Measurements from ENCODE around the gene NRN1L. TPM values are rescaled to one million over a fixed set of nuclear protein-coding genes. Genes with fewer than 3 reads are reported as not detected.

Gene NRN1L
- total and polyA plus RNA-seq, 2 of the 4 experiments (the other 2 are of a cell fraction): 0.27 TPM; not detected in 1

DNA sequence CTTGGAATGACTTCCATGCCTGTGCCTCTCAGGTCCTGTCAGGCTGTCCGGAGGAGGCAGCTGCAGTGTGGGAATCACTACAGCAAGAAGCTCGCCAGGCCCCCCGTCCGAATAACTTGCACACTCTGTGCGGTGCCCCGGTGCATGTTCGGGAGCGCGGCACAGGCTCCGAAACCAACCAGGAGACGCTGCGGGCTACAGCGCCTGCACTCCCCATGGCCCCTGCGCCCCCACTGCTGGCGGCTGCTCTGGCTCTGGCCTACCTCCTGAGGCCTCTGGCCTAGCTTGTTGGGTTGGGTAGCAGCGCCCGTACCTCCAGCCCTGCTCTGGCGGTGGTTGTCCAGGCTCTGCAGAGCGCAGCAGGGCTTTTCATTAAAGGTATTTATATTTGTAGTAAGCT, 1.3 kb downstream of the NRN1L start:
- Histone ChIP-seq H3K9me1 (ENCODE audit: insufficient read depth, low read length) (no peaks in the 10 kb centered on the region), H3K27me3 (ENCODE audit: control insufficient read depth, insufficient read depth, low read length) (no peaks in the 10 kb centered on the region), H2BK15ac (ENCODE audit: low read depth, low read length) (no peak overlapping the region), H4K8ac (ENCODE audit: low read depth in 2 of 2, low read length in 2 of 2) (no peak overlapping the region), H3K14ac (replicated peaks; ENCODE audit: low read depth, low read length) (no peak overlapping the region), H2AFZ (replicated peaks; ENCODE audit: low read length, poor library complexity) (no peak overlapping the region), H3K36me3 (ENCODE audit: control insufficient read depth, insufficient read depth, low read length) (peaks cover 34% of the 10 kb centered on the region), H3K9me3 (ENCODE audit: control insufficient read depth, insufficient read depth, low read length) (no peaks in the 10 kb centered on the region), H4K5ac (ENCODE audit: low read depth, low read length) (no peak overlapping the region), H3K23ac (ENCODE audit: low read depth, low read length) (no peak overlapping the region), H3K18ac (ENCODE audit: low read depth, low read length) (no peak overlapping the region), H3K27ac (ENCODE audit: insufficient read depth, low read length) (no peak overlapping the region), H2AK5ac (ENCODE audit: low read depth, low read length) (no peak overlapping the region), H3K4me3 (ENCODE audit: insufficient read depth, low read depth, low read length) (no peak overlapping the region), H4K91ac (ENCODE audit: insufficient read depth, low read depth, low read length) (no peak overlapping the region), H4K20me1 (ENCODE audit: insufficient read depth, low read length) (peaks cover 32% of the 10 kb centered on the region), H2AK9ac (replicated peaks; ENCODE audit: low read depth, low read length, poor library complexity) (no peak overlapping the region), H3K9ac (ENCODE audit: low read depth, low read length) (no peak overlapping the region), H3K4me1 (ENCODE audit: control insufficient read depth, insufficient read depth, low read length) (peaks cover 4% of the 10 kb centered on the region; the same call in 1 of the 2 replicates), H3K4me2 (ENCODE audit: low read depth, low read length) (no peak overlapping the region), H3K79me1 (ENCODE audit: low read depth in 1 of 2, low read length in 2 of 2) (peaks cover 0 to 5% of the 10 kb centered on the region in 2 experiments; a peak in 2 of 4 replicates), H2BK120ac (ENCODE audit: low read depth, low read length) (no peak overlapping the region), H3K56ac (ENCODE audit: extremely low read depth, insufficient read depth, low read length) (no peak overlapping the region), H2BK5ac (ENCODE audit: low read depth, low read length, poor library complexity, severe bottlenecking) (no peak overlapping the region), H3K4ac (ENCODE audit: low read depth, low read length) (no peak overlapping the region), H2BK20ac (ENCODE audit: low read depth, low read length) (no peak overlapping the region)
- 92% methylated on average over 11 of the region's 19 CpGs; no CpG with 5 or more reads in 1 of the 2 experiments for WGBS, 2 experiments (ENCODE audit: extremely low coverage in 2 of 2, insufficient read length in 1 of 2)
- BruUV-seq (replicated peaks): no TSS peak
- CTCF ChIA-PET: interaction anchor here (1.3 kb wide), 1 partner anchor 69 kb away, joined by 3 read pairs; no protein-coding TSS in a partner anchor
- dilution Hi-C loops (cut with HindIII; ENCODE audit: low sequenced_read_pairs, unreplicated experiment): no loop called here
- intact Hi-C loops (cut with micrococcal nuclease): no loop called here
- DNase-seq: no peak
- POLR2A ChIA-PET (ENCODE audit: unreplicated experiment): no interaction called here
- TF ChIP-seq, protein P1, sequence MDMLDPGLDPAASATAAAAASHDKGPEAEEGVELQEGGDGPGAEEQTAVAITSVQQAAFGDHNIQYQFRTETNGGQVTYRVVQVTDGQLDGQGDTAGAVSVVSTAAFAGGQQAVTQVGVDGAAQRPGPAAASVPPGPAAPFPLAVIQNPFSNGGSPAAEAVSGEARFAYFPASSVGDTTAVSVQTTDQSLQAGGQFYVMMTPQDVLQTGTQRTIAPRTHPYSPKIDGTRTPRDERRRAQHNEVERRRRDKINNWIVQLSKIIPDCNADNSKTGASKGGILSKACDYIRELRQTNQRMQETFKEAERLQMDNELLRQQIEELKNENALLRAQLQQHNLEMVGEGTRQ (IDR thresholded peaks at IDR 0.05; ENCODE audit: low read depth, low read length): no peak
- TF ChIP-seq, protein P2, sequence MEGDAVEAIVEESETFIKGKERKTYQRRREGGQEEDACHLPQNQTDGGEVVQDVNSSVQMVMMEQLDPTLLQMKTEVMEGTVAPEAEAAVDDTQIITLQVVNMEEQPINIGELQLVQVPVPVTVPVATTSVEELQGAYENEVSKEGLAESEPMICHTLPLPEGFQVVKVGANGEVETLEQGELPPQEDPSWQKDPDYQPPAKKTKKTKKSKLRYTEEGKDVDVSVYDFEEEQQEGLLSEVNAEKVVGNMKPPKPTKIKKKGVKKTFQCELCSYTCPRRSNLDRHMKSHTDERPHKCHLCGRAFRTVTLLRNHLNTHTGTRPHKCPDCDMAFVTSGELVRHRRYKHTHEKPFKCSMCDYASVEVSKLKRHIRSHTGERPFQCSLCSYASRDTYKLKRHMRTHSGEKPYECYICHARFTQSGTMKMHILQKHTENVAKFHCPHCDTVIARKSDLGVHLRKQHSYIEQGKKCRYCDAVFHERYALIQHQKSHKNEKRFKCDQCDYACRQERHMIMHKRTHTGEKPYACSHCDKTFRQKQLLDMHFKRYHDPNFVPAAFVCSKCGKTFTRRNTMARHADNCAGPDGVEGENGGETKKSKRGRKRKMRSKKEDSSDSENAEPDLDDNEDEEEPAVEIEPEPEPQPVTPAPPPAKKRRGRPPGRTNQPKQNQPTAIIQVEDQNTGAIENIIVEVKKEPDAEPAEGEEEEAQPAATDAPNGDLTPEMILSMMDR (conservative IDR thresholded peaks at IDR 0.05; ENCODE audit: low read depth, low read length): no peak
- ATAC-seq (ENCODE audit: low read depth): no peak
- in situ Hi-C loops (cut with MboI; ENCODE audit: low sequenced_read_pairs): no loop called here
